GM12878 (cell line): Measurements from ENCODE around the gene GNAO1. TPM values are rescaled to one million over a fixed set of nuclear protein-coding genes. Genes with fewer than 3 reads are reported as not detected.

ENCODE experiments used
- ATAC-seq: fragments of 200-7000 bp; cut with Tn5 transposase; 3 replicates; pipeline ENCODE4 v1.9.1; 2020; ENCODE audit warnings: mild to moderate bottlenecking, moderate library complexity
- BruUV-seq: library from RNA; stranded (reverse); fragments of 400-500 nt; replicated peaks from 2 replicates; lab custom pipeline; 2021; lab: Mats Ljungman, UMichigan
- CTCF ChIA-PET: fragments of 300-600 bp; sonication (Branson Sonifier 250); formaldehyde crosslinking; extraction: SDS; loops from one replicate; lab custom pipeline; 2021; ENCODE audit warnings: inconsistent platforms; lab: Yijun Ruan, JAX
- POLR2A ChIA-PET: fragments of 350-600 bp; formaldehyde crosslinking; extraction: SDS; loops from one replicate; lab custom pipeline; 2021; ENCODE audit warnings: inconsistent platforms; lab: Charles Lee
- RAD21 ChIA-PET: fragments of 300-600 bp; sonication (Branson Sonifier 250); formaldehyde crosslinking; loops from one replicate; lab custom pipeline; 2023; ENCODE audit warnings: antibody characterized with exemption; ENCODE audit not compliant: unreplicated experiment; lab: Charles Lee
- SMC1A ChIA-PET: fragments of 300-600 bp; sonication (Branson Sonifier 250); formaldehyde crosslinking; loops from one replicate; lab custom pipeline; 2023; ENCODE audit not compliant: unreplicated experiment, uncharacterized antibody; lab: Charles Lee
- DNase-seq: peaks from one replicate; pipeline ENCODE4 v3.0.0-alpha.2; 2011; ENCODE audit warnings: low read depth, low spot score
- FAIRE-seq: peaks from 3 replicates; lab custom pipeline; 2011; peaks lifted over from hg19 to GRCh38; lab: Jason Lieb, UNC
- H2AFZ ChIP-seq: 2 replicates; pipeline ENCODE4 v1.6.0; 2011; ENCODE audit warnings: low read depth, low read length, control low read depth; ENCODE audit not compliant: control insufficient read depth
- H3K27ac ChIP-seq: 2 replicates; pipeline ENCODE4 v1.5.1; 2011; ENCODE audit warnings: control low read depth; ENCODE audit not compliant: control insufficient read depth, insufficient read depth
- H3K27me3 ChIP-seq, 2 experiments: replicated peaks in 1 of 2; 2 replicates each; pipeline versions ENCODE4 v1.6.0 to v1.6.1; 2011; ENCODE audit warnings: low read length in 1 of 2; ENCODE audit not compliant: control insufficient read depth in 2 of 2, insufficient read depth in 2 of 2
- H3K36me3 ChIP-seq, 2 experiments: 2 replicates each; pipeline ENCODE4 v1.5.1; 2011; ENCODE audit warnings: low read length in 1 of 2; ENCODE audit not compliant: control insufficient read depth in 2 of 2, insufficient read depth in 2 of 2
- H3K4me1 ChIP-seq: 2 replicates; pipeline ENCODE4 v1.6.1; 2011; ENCODE audit warnings: mild to moderate bottlenecking, low read length, moderate library complexity, mixed read lengths; ENCODE audit not compliant: control insufficient read depth, insufficient read depth
- H3K4me2 ChIP-seq: 2 replicates; pipeline ENCODE4 v1.6.0; 2011; ENCODE audit warnings: control low read depth; ENCODE audit not compliant: control insufficient read depth, insufficient read depth
- H3K4me3 ChIP-seq: fragments of 200-600 bp; sonication (generic); 2 replicates; pipeline ENCODE4 v1.5.1; 2016
- H3K79me2 ChIP-seq: 2 replicates; pipeline ENCODE4 v1.6.0; 2011; ENCODE audit warnings: low read length; ENCODE audit not compliant: control insufficient read depth, insufficient read depth
- H3K9ac ChIP-seq: 2 replicates; pipeline ENCODE4 v1.8.0; 2011; ENCODE audit warnings: low read length, control low read depth, mixed read lengths; ENCODE audit not compliant: control insufficient read depth, insufficient read depth
- H3K9me3 ChIP-seq: replicated peaks from 3 replicates; pipeline ENCODE4 v1.5.1; 2011; ENCODE audit warnings: mild to moderate bottlenecking, low read length; ENCODE audit not compliant: control insufficient read depth, insufficient read depth
- H4K20me1 ChIP-seq: 2 replicates; pipeline ENCODE4 v1.6.0; 2011; ENCODE audit not compliant: control insufficient read depth, insufficient read depth
- BMI1 ChIP-seq: fragments of 450-650 bp; IDR thresholded peaks from 2 replicates; pipeline ENCODE4 v1.6.1; 2016; ENCODE audit warnings: mild to moderate bottlenecking, moderate library complexity, borderline replicate concordance
- CBX3 ChIP-seq: fragments of 200-600 bp; sonication (generic); IDR thresholded peaks from 2 replicates; pipeline ENCODE4 v1.6.1; 2016; ENCODE audit warnings: low read depth, borderline replicate concordance
- E2F4 ChIP-seq: IDR thresholded peaks from 2 replicates; pipeline ENCODE4 v1.6.1; 2012; ENCODE audit warnings: low read depth, low read length, improper control_type of control experiment
- PBX3 ChIP-seq: IDR thresholded peaks from 2 replicates; pipeline ENCODE4 v1.6.1; 2011; ENCODE audit warnings: mild to moderate bottlenecking, low read depth, low read length, moderate library complexity; ENCODE audit not compliant: insufficient replicate concordance
- WGBS: methylation state at CpG from one replicate; pipeline ENCODE4 v1.1.6; 2016; ENCODE audit warnings: low lambda C conversion rate; ENCODE audit not compliant: insufficient replicate concordance, insufficient coverage; ENCODE audit errors: missing lambda C conversion rate; 5-methylcytosine and 5-hydroxymethylcytosine counted together
- in situ Hi-C: fragments of 300-500 bp; cut with MboI; formaldehyde crosslinking; loops from 9 replicates; pipeline ENCODE4 v1.14.3; 2018; ENCODE audit warnings: mixed read lengths
- intact Hi-C: fragments of 100-400 bp; cut with micrococcal nuclease; formaldehyde crosslinking; loops from one replicate; pipeline ENCODE4 v1.14.2; 2022; ENCODE audit not compliant: unreplicated experiment
- polyA plus RNA-seq, 11 experiments: library from polyadenylated mRNA; depleted of rRNA in 4 of 11; unstranded in 6 of 11; stranded (reverse) in 5 of 11; fragments of >200 nt; fragmentation: Nextera tagmentation in 4 of 11; fragmentation: Illumina TruSeq in 1 of 11; extraction: Ambion mirVana in 4 of 11; extraction: Trizol in 1 of 11; gene quantifications; 1 replicate in 1 of 11; 2 replicates in 10 of 11; pipeline versions ENCODE4 v1.2.1 to v1.2.3, GENCODE V29; 2011 to 2016; ENCODE audit warnings: inconsistent platforms in 2 of 11, missing spikeins in 2 of 11, low read depth in 1 of 11
- total RNA-seq, 4 experiments: library from RNA; depleted of rRNA in 3 of 4; stranded (reverse); fragments of >200 nt in 3 of 4; fragmentation: Illumina TruSeq in 1 of 4; extraction: Trizol in 1 of 4; gene quantifications; 2 replicates each; pipeline versions ENCODE4 v1.2.1 to v1.2.3, GENCODE V29; 2013 to 2021

Gene GNAO1
- total and polyA plus RNA-seq, 10 of the 15 experiments (the other 5 are each of a cell fraction or from before 2014, with no cell fraction given): 0.05 to 0.28 (median 0.14) TPM; not detected in 6

GRCh38 chr16:56320056-56320455, 128.8 kb downstream of the GNAO1 start:
- ChIA-PET POLR2A (no interaction called here), SMC1A (interaction anchor here (1.3 kb wide), 1 partner anchor 381 kb away, joined by 3 read pairs; no protein-coding TSS in a partner anchor), CTCF (interaction anchor here (1.5 to 3.2 kb wide), 4 partner anchors 12 to 375 kb away, joined by 5 to 66 read pairs (median 12); no protein-coding TSS in a partner anchor), RAD21 (interaction anchor here (1.1 kb wide), 1 partner anchor 382 kb away, joined by 3 read pairs; no protein-coding TSS in a partner anchor)
- H3K9me3 ChIP-seq: no peaks in the 10 kb centered on the region
- peaks cover 2% of the 10 kb centered on the region in 2 experiments; a peak in 1 of 4 replicates for H3K27me3 ChIP-seq
- TF ChIP-seq CBX3 (no peak), PBX3 (no peak), E2F4 (no peak), BMI1 (no peak)
- H3K36me3 ChIP-seq: no peaks in the 10 kb centered on the region
- BruUV-seq: no TSS peak
- H3K79me2 ChIP-seq: no peaks in the 10 kb centered on the region
- no peak overlapping the region for H3K4me3 ChIP-seq
- ATAC-seq: no peak
- FAIRE-seq: no peak
- intact Hi-C loops (no loop called here), in situ Hi-C loops (no loop called here)
- no peak for DNase-seq
- H4K20me1 ChIP-seq: no peaks in the 10 kb centered on the region
- H2AFZ ChIP-seq: no peak overlapping the region
- no peak overlapping the region for H3K9ac ChIP-seq
- 30% methylated on average over 8 of the region's 8 CpGs for WGBS
- H3K27ac ChIP-seq: no peak overlapping the region
- H3K4me1 ChIP-seq: no peaks in the 10 kb centered on the region
- no peak overlapping the region for H3K4me2 ChIP-seq
